ENCODE data around the gene SVIL.

DNA sequence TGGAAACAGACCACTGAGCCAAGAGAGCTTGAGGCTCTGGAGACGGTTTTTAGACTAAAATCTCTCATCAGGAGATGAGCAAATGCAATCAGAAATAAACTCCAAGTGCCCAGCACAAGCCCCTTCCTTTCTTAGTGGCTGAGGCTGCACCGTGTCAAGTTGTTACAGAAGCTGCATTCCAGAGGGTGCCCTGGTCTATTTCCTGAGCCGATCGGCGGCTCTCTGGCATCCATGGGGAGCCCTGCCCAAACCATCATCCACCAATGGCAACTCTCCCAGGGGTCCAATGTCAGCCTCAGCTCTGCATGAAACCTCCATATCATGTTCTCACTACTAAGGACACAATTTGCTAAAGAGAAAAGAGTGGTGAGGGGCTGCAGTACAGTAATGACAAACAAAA, 89.6 kb downstream of the SVIL start:
- TF ChIP-seq, protein P1, sequence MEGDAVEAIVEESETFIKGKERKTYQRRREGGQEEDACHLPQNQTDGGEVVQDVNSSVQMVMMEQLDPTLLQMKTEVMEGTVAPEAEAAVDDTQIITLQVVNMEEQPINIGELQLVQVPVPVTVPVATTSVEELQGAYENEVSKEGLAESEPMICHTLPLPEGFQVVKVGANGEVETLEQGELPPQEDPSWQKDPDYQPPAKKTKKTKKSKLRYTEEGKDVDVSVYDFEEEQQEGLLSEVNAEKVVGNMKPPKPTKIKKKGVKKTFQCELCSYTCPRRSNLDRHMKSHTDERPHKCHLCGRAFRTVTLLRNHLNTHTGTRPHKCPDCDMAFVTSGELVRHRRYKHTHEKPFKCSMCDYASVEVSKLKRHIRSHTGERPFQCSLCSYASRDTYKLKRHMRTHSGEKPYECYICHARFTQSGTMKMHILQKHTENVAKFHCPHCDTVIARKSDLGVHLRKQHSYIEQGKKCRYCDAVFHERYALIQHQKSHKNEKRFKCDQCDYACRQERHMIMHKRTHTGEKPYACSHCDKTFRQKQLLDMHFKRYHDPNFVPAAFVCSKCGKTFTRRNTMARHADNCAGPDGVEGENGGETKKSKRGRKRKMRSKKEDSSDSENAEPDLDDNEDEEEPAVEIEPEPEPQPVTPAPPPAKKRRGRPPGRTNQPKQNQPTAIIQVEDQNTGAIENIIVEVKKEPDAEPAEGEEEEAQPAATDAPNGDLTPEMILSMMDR (IDR thresholded peaks at IDR 0.05), result no peak
- TF ChIP-seq POLR2AphosphoS5 (IDR thresholded peaks at IDR 0.05) (no peak), POLR2A (IDR thresholded peaks at IDR 0.05) (no peak), EP300 (IDR thresholded peaks at IDR 0.05) (no peak)
